Gastroesophageal sphincter (tissue), 3 donors: ENCODE measurements around the gene TRIM52.

Source experiments
- CTCF ChIP-seq, 4 experiments: fragments of 200-600 bp in 2 of 4; fragments of 450-650 bp in 2 of 4; sonication (generic) in 1 of 4; IDR thresholded peaks; one replicate each; pipeline ENCODE4 v1.5.1; 2017 to 2019; ENCODE audit warnings: antibody characterized with exemption in 4 of 4, mild to moderate bottlenecking in 2 of 4, moderate library complexity in 2 of 4
- EP300 ChIP-seq: sonication (generic); formaldehyde crosslinking; IDR thresholded peaks from one replicate; pipeline ENCODE4 v1.6.1; 2017; ENCODE audit warnings: antibody characterized with exemption, mild to moderate bottlenecking
- POLR2A ChIP-seq, 2 donors: fragments of 450-650 bp; IDR thresholded peaks; one replicate each; pipeline ENCODE4 v1.6.1; 2017; ENCODE audit warnings: antibody characterized with exemption in 2 of 2, mild to moderate bottlenecking in 2 of 2, moderate library complexity in 1 of 2
- POLR2AphosphoS5 ChIP-seq: sonication (generic); formaldehyde crosslinking; IDR thresholded peaks from one replicate; pipeline ENCODE4 v1.6.1; 2017; ENCODE audit warnings: antibody characterized with exemption

GRCh38 chr5:181235323-181235688, 25.6 kb downstream of the TRIM52 start:
- TF ChIP-seq CTCF (IDR thresholded peaks at IDR 0.05) (no peak), POLR2A (IDR thresholded peaks at IDR 0.05) (no peak), POLR2AphosphoS5 (no peak), EP300 (no peak)
